Transverse colon (tissue), 3 donors: ENCODE results near the gene PHLDB2.

Experiments
- POLR2A ChIP-seq: fragments of 450-650 bp; IDR thresholded peaks from one replicate; pipeline ENCODE4 v1.6.1; 2016; ENCODE audit warnings: antibody characterized with exemption, mild to moderate bottlenecking, moderate library complexity
- TF ChIP-seq, protein P1 (sequence below), 5 experiments: fragments of 200-600 bp in 3 of 5; fragments of 450-650 bp in 2 of 5; sonication (generic) in 3 of 5; IDR thresholded peaks; 1 replicate in 2 of 5; 2 replicates in 3 of 5; pipeline ENCODE4 v1.5.1; 2016 to 2017; ENCODE audit warnings: antibody characterized with exemption in 5 of 5, inconsistent platforms in 3 of 5, mild to moderate bottlenecking in 2 of 5, moderate library complexity in 1 of 5

GRCh38 chr3:111936967-111937366, 77.9 kb downstream of the PHLDB2 start:
- TF ChIP-seq, protein P1, sequence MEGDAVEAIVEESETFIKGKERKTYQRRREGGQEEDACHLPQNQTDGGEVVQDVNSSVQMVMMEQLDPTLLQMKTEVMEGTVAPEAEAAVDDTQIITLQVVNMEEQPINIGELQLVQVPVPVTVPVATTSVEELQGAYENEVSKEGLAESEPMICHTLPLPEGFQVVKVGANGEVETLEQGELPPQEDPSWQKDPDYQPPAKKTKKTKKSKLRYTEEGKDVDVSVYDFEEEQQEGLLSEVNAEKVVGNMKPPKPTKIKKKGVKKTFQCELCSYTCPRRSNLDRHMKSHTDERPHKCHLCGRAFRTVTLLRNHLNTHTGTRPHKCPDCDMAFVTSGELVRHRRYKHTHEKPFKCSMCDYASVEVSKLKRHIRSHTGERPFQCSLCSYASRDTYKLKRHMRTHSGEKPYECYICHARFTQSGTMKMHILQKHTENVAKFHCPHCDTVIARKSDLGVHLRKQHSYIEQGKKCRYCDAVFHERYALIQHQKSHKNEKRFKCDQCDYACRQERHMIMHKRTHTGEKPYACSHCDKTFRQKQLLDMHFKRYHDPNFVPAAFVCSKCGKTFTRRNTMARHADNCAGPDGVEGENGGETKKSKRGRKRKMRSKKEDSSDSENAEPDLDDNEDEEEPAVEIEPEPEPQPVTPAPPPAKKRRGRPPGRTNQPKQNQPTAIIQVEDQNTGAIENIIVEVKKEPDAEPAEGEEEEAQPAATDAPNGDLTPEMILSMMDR (IDR thresholded peaks at IDR 0.05), result no peak
- TF ChIP-seq POLR2A, result no peak
